Activated naive CD8-positive, alpha-beta T cell (primary cell): ENCODE data around the gene GNB3.
A peak's percentile ranks its signal among the peaks of the same experiment; 100 is the strongest.
"Not testable (repeated sequence)": the region's sequence is repeated elsewhere in the genome, so short reads cannot be mapped to it uniquely, and the experiment has no call there.

ENCODE experiments used
- H3K27ac Mint-ChIP-seq: one replicate; pipeline ENCODE4 v1.8.0; 2021; ENCODE audit warnings: mixed read lengths
- H3K27me3 Mint-ChIP-seq: one replicate; pipeline ENCODE4 v1.8.0; 2021; ENCODE audit warnings: mixed read lengths
- H3K36me3 Mint-ChIP-seq: one replicate; pipeline ENCODE4 v1.8.0; 2021; ENCODE audit warnings: mixed read lengths
- H3K4me1 Mint-ChIP-seq: one replicate; pipeline ENCODE4 v1.8.0; 2021; ENCODE audit warnings: low read depth, mixed read lengths
- H3K4me3 Mint-ChIP-seq: one replicate; pipeline ENCODE4 v1.8.0; 2021; ENCODE audit warnings: mild to moderate bottlenecking, mixed read lengths
- H3K9me3 Mint-ChIP-seq: one replicate; pipeline ENCODE4 v1.8.0; 2021; ENCODE audit warnings: low read depth, mixed read lengths

GNB3 gene

GRCh38 chr12:6853626-6854025, 12.9 kb downstream of the GNB3 start:
- H3K9me3 Mint-ChIP-seq: no peaks in the 10 kb centered on the region
- H3K27me3 Mint-ChIP-seq: no peaks in the 10 kb centered on the region
- H3K27ac Mint-ChIP-seq: peak overlapping the region; percentile 100
- H3K4me3 Mint-ChIP-seq: peak overlapping the region; percentile 99
- H3K36me3 Mint-ChIP-seq: no peaks in the 10 kb centered on the region
- peaks cover 16% of the 10 kb centered on the region for H3K4me1 Mint-ChIP-seq

DNA sequence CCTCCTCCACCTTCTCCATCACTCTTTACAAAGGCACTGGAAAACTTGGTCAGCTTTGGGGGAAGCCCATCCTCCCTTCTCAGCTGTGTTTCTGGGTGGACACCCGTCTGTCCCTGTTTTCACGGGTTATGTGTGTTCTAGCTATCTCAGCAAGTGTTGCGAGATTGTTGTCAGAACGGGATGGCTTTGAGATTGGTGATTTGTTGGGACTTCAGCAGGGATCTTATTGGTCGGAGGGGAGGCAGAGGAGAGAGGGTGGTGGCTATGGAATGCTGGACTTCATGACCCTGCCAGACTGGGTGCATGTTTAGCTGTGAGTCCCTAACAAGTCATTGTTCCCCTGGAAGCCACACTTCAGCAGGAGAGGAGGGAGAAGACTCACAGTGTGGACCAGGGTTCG, 13.3 kb downstream of the GNB3 start:
- no peaks in the 10 kb centered on the region for H3K27me3 Mint-ChIP-seq
- H3K4me1 Mint-ChIP-seq: peaks cover 16% of the 10 kb centered on the region
- peak overlapping the region; percentile 99 for H3K4me3 Mint-ChIP-seq
- peak overlapping the region; percentile 100 for H3K27ac Mint-ChIP-seq
- no peaks in the 10 kb centered on the region for H3K36me3 Mint-ChIP-seq
- no peaks in the 10 kb centered on the region for H3K9me3 Mint-ChIP-seq

DNA sequence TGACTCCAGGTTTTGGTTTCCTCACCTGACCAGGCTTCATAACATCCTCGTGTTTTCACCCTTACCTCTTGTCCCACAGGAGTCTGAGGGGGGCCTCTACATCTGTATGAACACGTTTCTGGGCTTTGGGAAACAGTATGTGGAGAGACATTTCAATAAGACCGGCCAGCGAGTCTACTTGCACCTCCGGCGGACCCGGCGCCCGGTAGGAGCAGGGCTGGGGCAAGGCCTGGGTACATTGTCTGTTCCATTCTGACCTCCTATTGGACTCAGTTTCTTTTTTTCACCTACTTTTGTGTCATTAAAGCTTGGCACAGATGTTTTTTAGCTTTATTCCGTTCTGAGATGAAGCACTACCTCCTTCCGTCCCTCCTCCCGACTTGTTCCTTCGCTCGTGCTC, 14.6 kb downstream of the GNB3 start:
- Mint-ChIP-seq H3K27ac (peak overlapping the region; percentile 46), H3K9me3 (no peaks in the 10 kb centered on the region), H3K4me1 (peaks cover 16% of the 10 kb centered on the region), H3K36me3 (peaks cover under 1% of the 10 kb centered on the region), H3K4me3 (no peak overlapping the region), H3K27me3 (no peaks in the 10 kb centered on the region)

- Mint-ChIP-seq H3K4me3 (no peak overlapping the region), H3K27ac (no peak overlapping the region), H3K27me3 (no peaks in the 10 kb centered on the region), H3K4me1 (peaks cover 5% of the 10 kb centered on the region), H3K9me3 (no peaks in the 10 kb centered on the region), H3K36me3 (peaks cover 6% of the 10 kb centered on the region)
These were observed 18.1 kb downstream of the GNB3 start for GRCh38 chr12:6858799-6859198.

DNA sequence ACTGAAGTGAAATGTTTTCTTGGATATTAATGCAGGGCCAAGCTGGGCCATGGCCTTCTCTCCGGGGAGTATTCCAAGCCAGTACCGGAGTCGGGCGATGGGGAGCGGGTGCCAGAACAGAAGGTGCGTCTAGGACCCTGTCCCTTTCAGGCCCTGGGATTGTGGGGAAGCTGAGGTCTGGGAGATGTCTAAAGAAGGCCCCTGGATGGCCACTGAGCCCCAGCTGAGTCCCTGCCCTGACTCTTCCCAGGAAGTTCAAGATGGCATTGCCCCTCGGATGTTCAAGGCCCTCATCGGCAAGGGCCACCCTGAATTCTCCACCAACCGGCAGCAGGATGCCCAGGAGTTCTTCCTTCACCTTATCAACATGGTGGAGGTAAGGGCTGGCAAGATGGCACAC, 19.4 kb downstream of the GNB3 start:
- Mint-ChIP-seq H3K27ac (no peak overlapping the region), H3K4me1 (no peaks in the 10 kb centered on the region), H3K27me3 (no peaks in the 10 kb centered on the region), H3K9me3 (no peaks in the 10 kb centered on the region), H3K36me3 (peaks cover 6% of the 10 kb centered on the region), H3K4me3 (no peak overlapping the region)

DNA sequence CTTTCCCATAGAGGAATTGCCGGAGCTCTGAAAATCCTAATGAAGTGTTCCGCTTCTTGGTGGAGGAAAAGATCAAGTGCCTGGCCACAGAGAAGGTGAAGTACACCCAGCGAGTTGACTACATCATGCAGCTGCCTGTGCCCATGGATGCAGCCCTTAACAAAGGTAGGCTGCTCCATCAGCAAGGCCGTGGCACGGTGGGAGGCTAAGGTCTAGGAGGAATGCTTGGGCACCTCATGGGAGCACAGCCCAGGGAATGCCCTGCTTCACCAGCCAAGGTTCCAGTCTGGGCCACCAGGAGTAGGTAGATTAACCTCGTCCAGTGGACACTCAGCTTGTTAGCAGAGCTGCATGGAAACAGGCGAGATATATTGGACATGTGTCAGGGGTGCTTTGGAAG, 20.2 kb downstream of the GNB3 start:
- peaks cover 5% of the 10 kb centered on the region for H3K4me1 Mint-ChIP-seq
- H3K9me3 Mint-ChIP-seq: no peaks in the 10 kb centered on the region
- no peak overlapping the region for H3K4me3 Mint-ChIP-seq
- no peak overlapping the region for H3K27ac Mint-ChIP-seq
- H3K36me3 Mint-ChIP-seq: peaks cover 6% of the 10 kb centered on the region
- no peaks in the 10 kb centered on the region for H3K27me3 Mint-ChIP-seq

DNA sequence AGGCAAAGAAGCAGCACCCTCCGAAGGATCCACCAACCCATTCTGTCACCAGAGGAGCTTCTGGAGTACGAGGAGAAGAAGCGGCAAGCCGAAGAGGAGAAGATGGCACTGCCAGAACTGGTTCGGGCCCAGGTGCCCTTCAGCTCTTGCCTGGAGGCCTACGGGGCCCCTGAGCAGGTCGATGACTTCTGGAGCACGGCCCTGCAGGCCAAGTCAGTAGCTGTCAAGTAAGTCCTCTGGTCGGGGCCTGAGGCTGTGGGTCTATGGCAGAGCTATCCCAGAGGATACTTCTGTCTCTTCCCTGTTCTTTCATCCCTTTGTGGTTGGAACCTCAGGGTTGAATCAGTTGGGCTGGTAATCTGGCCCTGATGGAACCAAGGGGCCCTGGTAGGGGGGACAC, 20.7 kb downstream of the GNB3 start:
- no peak overlapping the region for H3K27ac Mint-ChIP-seq
- peaks cover 8% of the 10 kb centered on the region for H3K4me1 Mint-ChIP-seq
- no peaks in the 10 kb centered on the region for H3K9me3 Mint-ChIP-seq
- H3K27me3 Mint-ChIP-seq: no peaks in the 10 kb centered on the region
- H3K36me3 Mint-ChIP-seq: peaks cover 6% of the 10 kb centered on the region
- H3K4me3 Mint-ChIP-seq: no peak overlapping the region

GRCh38 chr12:6863033-6863432, 22.3 kb downstream of the GNB3 start:
- H3K4me3 Mint-ChIP-seq: no peak overlapping the region
- peaks cover 6% of the 10 kb centered on the region for H3K36me3 Mint-ChIP-seq
- H3K27ac Mint-ChIP-seq: no peak overlapping the region
- H3K9me3 Mint-ChIP-seq: no peaks in the 10 kb centered on the region
- peaks cover 15% of the 10 kb centered on the region for H3K4me1 Mint-ChIP-seq
- no peaks in the 10 kb centered on the region for H3K27me3 Mint-ChIP-seq

DNA sequence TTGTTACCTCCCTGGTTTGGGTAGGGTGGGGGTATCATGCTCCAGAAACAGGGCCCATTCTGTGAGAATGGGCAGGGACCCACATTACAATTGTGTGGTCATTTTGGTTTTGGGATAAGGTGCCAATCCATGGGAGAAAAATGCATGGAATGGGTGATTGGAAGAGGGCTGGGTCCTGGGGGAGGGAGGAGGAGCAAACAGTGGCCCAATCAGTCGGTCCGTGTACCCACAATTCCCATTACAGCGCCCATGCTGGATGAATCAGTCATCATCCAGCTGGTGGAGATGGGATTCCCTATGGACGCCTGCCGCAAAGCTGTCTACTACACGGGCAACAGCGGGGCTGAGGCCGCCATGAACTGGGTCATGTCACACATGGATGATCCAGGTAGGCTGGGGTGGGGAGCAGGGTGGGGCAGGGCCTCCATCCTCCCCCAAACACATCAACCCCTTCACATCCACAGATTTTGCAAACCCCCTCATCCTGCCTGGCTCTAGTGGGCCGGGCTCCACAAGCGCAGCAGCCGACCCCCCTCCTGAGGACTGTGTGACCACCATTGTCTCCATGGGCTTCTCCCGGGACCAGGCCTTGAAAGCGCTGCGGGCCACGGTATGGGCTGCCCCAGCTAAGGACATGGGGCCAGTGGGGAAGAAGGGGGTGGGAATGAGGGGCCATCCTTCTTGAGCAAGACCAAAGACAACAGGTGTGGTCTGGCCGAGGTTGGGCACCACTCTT, 23.0 kb downstream of the GNB3 start:
- Mint-ChIP-seq H3K27me3 (no peaks in the 10 kb centered on the region), H3K36me3 (peaks cover 6% of the 10 kb centered on the region), H3K9me3 (no peaks in the 10 kb centered on the region), H3K4me1 (peaks cover 19% of the 10 kb centered on the region), H3K4me3 (no peak overlapping the region), H3K27ac (no peak overlapping the region)

DNA sequence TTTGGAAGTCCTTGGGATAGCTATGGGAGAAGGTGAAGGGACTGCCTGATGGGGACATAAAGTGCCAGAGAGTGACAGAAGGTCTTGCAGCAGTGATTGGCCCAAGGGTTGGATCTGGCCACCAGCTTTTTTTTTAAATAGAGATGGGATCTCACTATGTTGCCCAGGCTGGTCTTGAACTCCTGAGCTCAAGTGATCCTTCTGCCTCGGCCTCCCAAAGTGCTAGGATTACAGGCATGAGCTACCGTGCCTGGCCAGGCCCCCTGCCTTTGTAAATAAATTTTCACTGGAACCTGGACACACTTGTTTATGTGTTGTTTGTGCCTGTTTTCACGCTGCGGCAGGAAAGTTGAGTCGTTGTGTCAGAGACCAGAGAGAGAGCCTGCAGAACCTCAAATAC, 24.6 kb downstream of the GNB3 start:
- not testable (repeated sequence) for H3K4me3 Mint-ChIP-seq, H3K9me3 Mint-ChIP-seq, H3K27me3 Mint-ChIP-seq, H3K36me3 Mint-ChIP-seq
- Mint-ChIP-seq H3K27ac (peak overlapping the region; percentile 34), H3K4me1 (peaks cover 33% of the 10 kb centered on the region)

DNA sequence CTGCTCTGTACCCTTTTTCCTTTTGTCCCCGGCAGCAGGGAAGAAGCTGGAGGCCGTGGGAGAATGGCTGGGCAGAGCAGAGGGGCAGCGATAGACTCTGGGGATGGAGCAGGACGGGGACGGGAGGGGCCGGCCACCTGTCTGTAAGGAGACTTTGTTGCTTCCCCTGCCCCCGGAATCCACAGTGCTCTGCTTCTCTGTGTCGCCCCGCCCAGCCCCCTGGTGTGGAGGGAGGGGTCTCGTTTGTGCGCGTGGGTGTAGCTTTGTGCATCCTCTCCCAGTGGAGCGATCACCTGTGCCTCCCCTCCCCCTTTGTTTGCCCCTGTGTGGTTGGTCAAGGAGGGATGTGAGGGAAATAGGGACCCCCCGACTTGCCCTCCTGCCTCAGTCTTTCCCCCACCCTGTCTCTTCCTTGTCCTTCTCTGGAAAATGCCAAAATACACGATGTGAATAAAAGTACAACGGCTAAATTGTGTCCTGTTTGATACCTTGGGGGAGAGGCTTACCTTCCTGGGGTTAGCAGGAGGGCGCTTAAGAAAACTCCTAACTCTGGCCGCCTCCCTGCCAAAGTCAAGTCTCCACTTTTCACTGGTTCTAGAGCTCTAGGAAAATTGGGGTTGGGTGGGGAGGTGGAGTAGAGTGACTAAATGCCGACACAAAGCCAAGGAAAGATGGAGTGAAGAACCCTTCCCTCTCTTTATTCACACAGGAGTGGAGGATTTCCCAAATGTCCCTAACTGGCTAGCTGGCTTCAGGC, 25.6 kb downstream of the GNB3 start:
- no peaks in the 10 kb centered on the region for H3K27me3 Mint-ChIP-seq
- H3K27ac Mint-ChIP-seq: no peak overlapping the region
- H3K4me1 Mint-ChIP-seq: peaks cover 43% of the 10 kb centered on the region
- peaks cover 3% of the 10 kb centered on the region for H3K36me3 Mint-ChIP-seq
- H3K9me3 Mint-ChIP-seq: no peaks in the 10 kb centered on the region
- H3K4me3 Mint-ChIP-seq: peak overlapping the region; percentile 94

GRCh38 chr12:6866920-6867412, 26.2 kb downstream of the GNB3 start:
- H3K4me3 Mint-ChIP-seq: peak overlapping the region; percentile 94
- no peaks in the 10 kb centered on the region for H3K9me3 Mint-ChIP-seq
- H3K27ac Mint-ChIP-seq: peak overlapping the region; percentile 77
- no peaks in the 10 kb centered on the region for H3K27me3 Mint-ChIP-seq
- peaks cover 3% of the 10 kb centered on the region for H3K36me3 Mint-ChIP-seq
- peaks cover 48% of the 10 kb centered on the region for H3K4me1 Mint-ChIP-seq

DNA sequence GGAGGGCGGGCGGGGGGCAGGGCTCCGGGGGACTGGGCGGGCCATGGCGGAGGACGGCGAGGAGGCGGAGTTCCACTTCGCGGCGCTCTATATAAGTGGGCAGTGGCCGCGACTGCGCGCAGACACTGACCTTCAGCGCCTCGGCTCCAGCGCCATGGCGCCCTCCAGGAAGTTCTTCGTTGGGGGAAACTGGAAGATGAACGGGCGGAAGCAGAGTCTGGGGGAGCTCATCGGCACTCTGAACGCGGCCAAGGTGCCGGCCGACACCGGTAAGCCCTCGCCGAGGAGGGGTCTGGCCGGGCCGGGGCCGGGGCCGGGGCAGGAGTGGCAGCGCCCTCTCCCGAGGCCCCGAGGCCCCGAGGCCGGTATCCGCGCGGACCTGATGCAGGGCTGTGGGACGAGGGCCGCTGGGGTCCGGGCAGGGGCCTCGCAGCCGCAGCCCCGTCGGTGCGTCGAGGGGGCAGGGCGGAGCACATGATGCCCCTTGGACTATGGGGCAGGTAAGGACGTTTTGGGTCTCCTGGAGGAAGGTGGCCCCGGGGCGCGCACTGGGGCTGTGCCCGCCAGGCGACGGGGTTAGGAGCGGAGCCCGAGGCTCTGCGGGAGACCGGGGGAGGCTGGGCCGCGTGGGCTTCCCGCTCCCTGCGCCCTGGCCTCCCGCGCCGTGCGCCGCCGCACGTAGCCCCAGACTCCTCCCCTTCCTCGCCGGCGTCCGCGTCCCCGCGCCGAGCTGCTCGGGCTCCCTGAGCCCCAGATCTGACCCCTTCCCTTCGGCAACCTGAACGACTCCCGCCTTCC, 26.9 kb downstream of the GNB3 start, which contains the start of gene TPI1:
Gene TPI1, plus strand, starts transcription at position 119 of the 798 bp plus-strand sequence. Its CDS starts 36 bp downstream, at position 155.
- H3K9me3 Mint-ChIP-seq: no peaks in the 10 kb centered on the region
- H3K4me1 Mint-ChIP-seq: peaks cover 52% of the 10 kb centered on the region
- peak within 1 kb of the TSS; percentile 94 for H3K4me3 Mint-ChIP-seq
- no peaks in the 10 kb centered on the region for H3K27me3 Mint-ChIP-seq
- H3K27ac Mint-ChIP-seq: peak within 1 kb of the TSS; percentile 95
- peaks cover 3% of the 10 kb centered on the region for H3K36me3 Mint-ChIP-seq

- H3K36me3 Mint-ChIP-seq: peaks cover 3% of the 10 kb centered on the region
- H3K4me3 Mint-ChIP-seq: peak overlapping the region; percentile 93
- H3K9me3 Mint-ChIP-seq: no peaks in the 10 kb centered on the region
- H3K27ac Mint-ChIP-seq: peak overlapping the region; percentile 84
- peaks cover 52% of the 10 kb centered on the region for H3K4me1 Mint-ChIP-seq
- H3K27me3 Mint-ChIP-seq: no peaks in the 10 kb centered on the region
These were observed 27.7 kb downstream of the GNB3 start for GRCh38 chr12:6868211-6869048.
